Loucy (cell line): ENCODE data around the gene ESAM.

Experiments used
- EZH2phosphoT487 ChIP-seq: fragments of 200-600 bp; IDR thresholded peaks from 2 replicates; pipeline ENCODE4 v1.6.1; 2018; ENCODE audit warnings: antibody characterized with exemption, mild to moderate bottlenecking, moderate library complexity, borderline replicate concordance
- TF ChIP-seq, protein P1 (sequence below): fragments of 200-600 bp; sonication (generic); conservative IDR thresholded peaks from 2 replicates; pipeline ENCODE4 v1.5.1; 2014; ENCODE audit warnings: mild to moderate bottlenecking, antibody characterized with exemption, low read length

DNA sequence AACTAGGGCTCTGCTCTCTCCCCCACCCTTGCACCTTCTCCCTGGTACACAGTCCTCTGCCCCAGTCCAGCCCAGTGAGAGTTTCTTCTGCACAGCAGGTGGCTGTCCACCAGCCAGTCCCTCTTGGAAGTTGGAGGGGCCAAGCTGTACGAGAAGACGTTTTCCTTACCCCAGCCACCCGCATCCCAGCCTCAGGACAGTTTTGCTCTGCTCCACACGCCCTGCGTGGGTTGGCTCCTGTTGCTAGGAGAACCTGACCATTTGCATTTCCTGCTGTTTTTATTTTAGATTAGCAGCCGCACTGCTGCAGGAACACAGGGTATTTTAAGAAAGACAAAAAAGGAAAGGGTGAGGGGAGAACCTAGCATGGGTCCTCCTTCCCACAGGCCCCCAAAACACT lies 39.9 kb downstream of the ESAM start:
- TF ChIP-seq, protein P1, sequence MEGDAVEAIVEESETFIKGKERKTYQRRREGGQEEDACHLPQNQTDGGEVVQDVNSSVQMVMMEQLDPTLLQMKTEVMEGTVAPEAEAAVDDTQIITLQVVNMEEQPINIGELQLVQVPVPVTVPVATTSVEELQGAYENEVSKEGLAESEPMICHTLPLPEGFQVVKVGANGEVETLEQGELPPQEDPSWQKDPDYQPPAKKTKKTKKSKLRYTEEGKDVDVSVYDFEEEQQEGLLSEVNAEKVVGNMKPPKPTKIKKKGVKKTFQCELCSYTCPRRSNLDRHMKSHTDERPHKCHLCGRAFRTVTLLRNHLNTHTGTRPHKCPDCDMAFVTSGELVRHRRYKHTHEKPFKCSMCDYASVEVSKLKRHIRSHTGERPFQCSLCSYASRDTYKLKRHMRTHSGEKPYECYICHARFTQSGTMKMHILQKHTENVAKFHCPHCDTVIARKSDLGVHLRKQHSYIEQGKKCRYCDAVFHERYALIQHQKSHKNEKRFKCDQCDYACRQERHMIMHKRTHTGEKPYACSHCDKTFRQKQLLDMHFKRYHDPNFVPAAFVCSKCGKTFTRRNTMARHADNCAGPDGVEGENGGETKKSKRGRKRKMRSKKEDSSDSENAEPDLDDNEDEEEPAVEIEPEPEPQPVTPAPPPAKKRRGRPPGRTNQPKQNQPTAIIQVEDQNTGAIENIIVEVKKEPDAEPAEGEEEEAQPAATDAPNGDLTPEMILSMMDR, result no peak
- TF ChIP-seq EZH2phosphoT487, result no peak
